Right renal cortex interstitium (tissue), 3 donors: ENCODE data around the gene CARMIL1. TPM values are rescaled to one million over a fixed set of nuclear protein-coding genes. Genes with fewer than 3 reads are reported as not detected.
"Not testable (repeated sequence)": the region's sequence is repeated elsewhere in the genome, so short reads cannot be mapped to it uniquely, and the experiment has no call there.

Experiments used
- DNase-seq, 3 donors: peaks; one replicate each; pipeline ENCODE4 v3.0.0-alpha.2; 2013; ENCODE audit warnings: low read depth in 3 of 3, low spot score in 2 of 3
- polyA plus RNA-seq, 3 donors: library from polyadenylated mRNA; unstranded; fragments of 120-200 nt; gene quantifications; one replicate each; pipeline ENCODE4 v1.2.1, GENCODE V29; 2013; ENCODE audit not compliant: insufficient read length in 3 of 3

Gene CARMIL1
- polyA plus RNA-seq, 3 donors, result 106 to 113 (median 109) TPM

- no peak for DNase-seq
Observed at GRCh38 chr6:25275436-25275835, 3.7 kb upstream of the CARMIL1 start.

DNA sequence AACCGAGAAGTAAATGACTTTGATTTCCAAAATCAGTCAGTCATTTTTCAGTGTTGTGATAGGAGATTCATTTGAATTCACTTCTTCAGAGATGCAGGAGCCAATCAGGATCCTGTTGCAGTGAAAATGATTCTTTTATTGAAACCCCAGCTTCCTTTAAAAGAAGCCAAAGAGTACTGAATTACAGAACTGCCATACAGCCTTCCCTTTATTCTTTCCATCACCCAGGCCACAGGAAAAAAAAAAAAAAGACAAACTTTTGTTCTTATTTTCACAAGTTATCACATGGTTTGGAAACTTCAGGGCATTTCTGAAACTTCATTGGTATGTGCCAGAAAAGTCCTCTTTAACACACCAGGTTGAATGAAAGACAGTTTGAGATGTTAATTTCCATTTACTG is 1.8 kb upstream of the CARMIL1 start:
- no peak for DNase-seq

DNA sequence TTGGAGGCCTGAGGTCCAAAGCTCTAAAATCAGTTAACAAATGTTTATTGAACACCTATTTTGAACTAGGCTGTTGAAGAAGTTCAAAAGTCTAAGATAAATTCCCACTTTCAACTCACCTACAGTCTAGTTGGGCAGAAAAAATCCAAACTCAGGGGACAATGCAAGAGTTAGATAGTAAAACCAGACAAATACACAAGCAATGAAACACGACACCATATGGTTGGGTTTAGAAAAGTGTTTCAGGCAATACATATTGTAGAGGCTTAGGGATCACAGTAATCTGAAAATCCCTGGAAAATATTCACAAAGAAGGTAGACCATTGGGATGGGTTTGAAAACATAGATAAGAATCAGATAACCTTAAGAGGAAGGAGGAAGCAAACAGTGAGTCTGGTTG is 1.3 kb upstream of the CARMIL1 start:
- DNase-seq, result no peak

- DNase-seq, result no peak
Observed at GRCh38 chr6:25278261-25278913, 787 bp upstream of the CARMIL1 start.

DNA sequence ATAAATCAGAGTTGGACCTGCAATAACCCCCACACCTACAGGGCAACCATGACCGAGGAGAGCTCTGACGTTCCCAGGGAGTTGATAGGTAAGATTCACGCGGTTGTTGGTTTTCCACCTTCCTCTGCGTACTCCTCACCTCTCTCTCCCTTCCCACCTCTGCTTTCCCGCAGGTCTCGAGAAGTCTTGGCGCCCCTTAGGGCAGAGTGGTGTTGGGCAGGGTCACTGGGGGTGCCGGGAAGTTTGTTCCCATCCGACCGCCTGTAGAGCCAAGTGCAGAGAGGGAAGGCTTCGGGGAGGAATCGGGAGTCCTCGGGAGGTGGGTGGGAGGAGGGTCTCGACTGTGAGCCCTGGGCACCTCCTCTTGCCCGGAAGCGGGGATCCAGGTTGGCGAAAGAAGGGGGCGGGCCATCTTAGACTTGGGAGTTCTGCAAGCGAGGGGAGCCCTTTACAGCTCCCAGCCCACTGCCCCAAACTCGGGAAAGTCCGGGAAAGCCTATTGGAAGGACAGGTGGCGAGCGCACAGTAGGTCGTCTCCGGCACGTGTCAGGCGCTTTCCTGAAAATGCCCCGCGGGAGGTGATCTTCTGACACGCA is 672 bp downstream of the CARMIL1 start:
- DNase-seq, result no peak

GRCh38 chr6:25280344-25281074 is 1.3 kb downstream of the CARMIL1 start:
- DNase-seq, result no peak

GRCh38 chr6:25286891-25287290 is 7.7 kb downstream of the CARMIL1 start:
- no peak for DNase-seq

GRCh38 chr6:25287941-25288340 is 8.8 kb downstream of the CARMIL1 start:
- DNase-seq, result no peak

GRCh38 chr6:25288518-25288917 is 9.3 kb downstream of the CARMIL1 start:
- DNase-seq, result no peak

DNA sequence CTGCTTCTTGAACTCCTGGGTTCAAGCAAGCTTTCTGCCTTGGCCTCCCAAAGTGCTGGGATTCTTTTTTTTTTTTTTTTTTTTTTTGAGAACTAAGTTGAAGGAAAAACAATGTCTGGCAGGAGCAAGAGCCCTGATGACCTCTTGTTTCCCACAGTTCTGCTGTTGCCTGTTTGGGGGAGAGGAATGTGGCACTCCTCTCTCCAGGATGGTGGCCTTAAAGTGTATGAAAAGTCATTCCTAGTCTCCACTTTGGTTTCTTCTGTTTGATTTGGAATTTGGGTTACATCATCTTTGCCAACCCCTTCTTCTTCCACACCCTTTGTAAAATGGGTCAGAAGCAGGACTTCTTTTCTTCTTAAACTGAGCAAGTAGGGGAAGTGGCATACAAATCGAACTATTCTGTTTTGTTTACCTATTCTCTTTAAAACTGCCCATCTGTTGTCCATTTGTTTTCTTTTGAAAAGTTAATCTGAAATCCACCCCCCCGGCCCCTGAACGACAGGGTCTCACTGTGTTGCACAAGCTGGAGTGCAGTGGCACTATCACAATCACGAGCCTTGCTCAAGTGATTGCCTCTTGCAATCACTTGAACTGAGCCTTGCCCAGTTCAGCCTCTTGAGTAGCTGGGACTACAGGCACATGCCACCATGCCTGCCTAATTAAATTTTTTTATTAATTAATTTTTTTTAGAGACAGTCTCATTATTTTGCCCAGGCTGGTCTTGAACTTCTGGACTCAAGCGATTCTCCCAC is 11.3 kb downstream of the CARMIL1 start:
- DNase-seq, result no peak

- no peak for DNase-seq
Observed at GRCh38 chr6:25292384-25292783, 13.2 kb downstream of the CARMIL1 start.

DNA sequence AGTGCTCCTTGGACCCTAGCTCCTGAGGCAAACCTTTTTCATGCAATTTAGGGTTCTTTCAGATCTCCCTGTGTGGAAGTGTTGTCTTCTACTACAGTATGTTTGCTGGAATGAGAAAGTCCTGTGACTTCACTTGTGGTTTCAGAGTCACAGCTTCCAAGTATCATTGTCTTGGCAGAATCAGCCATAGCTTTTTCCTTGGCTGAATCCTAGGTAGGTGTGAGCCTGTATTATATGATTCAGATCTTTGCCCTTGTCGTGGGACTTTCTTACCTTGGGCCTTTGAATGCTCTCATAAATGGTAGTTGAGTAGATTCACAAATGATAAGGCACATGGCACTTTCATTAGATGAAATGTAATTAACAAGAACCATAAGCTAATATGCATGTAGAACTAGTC is 16.5 kb downstream of the CARMIL1 start:
- DNase-seq, result no peak

- DNase-seq, result no peak
Observed at GRCh38 chr6:25296217-25296905, 17.2 kb downstream of the CARMIL1 start.

DNA sequence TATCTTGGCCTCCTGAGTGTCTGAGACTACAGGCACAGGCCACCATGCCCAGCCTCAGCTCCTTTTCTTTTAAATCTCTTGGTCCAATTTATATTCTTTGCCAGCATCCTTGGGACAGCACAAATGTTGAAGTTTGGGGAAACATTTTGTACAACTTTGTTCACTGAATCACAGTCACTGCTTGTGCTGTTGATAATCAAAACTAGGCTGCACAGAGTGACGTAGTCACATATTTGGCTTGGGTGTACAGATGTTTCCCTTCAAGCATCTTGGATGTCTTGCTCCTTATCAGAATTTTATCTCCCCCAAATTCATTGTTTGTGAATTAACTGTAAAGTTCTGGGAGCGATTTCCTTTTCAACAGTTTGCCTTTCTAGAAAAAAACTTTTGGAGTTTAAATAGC is 17.9 kb downstream of the CARMIL1 start:
- no peak for DNase-seq

- DNase-seq, result no peak
Observed at GRCh38 chr6:25297823-25298522, 18.8 kb downstream of the CARMIL1 start.

GRCh38 chr6:25298523-25298865 is 19.3 kb downstream of the CARMIL1 start:
- not testable (repeated sequence) for DNase-seq

DNA sequence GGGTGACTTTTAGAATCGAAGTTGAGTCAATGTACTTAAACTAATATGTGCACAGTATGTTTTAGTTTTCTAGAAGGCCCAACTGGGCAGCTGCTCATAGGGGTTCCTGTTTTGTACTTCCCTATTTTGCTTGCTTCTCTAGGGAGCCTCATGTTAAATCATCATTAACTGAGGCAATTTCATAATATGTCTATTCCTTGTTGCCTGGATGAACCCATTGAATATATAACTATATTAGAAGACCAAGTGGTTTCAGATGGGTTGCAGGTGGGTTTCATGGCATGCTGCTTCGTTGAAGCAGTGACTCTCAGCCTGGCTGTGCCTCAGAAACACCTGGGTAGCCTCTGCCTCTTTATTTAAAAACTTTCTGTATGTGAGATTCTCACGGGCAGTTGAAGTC is 22.2 kb downstream of the CARMIL1 start:
- no peak for DNase-seq

DNA sequence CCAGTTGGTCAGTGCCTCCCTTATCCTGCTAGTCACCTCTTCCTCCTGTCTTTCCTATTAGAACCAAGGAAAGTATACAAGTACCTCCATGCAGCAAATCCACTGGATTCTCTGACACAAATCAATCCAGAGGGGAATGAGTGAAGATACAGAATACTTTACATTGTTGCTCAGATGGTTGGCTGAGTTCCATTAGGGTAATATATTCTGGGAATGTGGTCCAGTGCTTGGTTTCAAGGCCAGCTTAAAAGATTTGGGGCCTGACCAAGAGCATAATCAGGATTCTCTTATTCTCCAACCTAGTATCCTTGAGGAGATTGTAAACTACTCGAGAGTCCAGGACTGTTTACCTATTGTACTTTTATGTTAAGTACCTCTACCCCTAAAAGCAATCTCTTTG is 23.0 kb downstream of the CARMIL1 start:
- DNase-seq, result no peak

DNA sequence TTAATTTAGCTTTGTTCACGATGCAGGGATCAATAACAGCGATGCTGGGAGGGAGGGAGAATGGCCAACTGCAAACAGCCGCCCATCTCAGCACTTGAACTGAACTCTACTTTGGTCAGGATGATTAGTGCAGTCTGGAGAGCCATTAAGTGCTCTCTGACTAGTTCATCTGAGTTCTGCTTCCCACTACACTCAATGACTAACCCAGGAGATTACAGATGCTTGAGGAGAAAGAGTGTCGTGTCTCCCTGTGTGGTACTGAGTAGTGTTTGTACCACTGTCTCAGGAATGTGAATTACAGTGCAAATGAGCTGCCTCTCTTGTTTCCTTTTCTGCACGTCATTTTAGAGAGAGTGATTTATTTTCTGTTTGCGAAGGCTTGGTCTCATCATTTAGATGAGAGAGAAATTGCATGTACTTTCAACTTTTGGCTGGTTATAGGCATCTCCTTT is 23.5 kb downstream of the CARMIL1 start:
- DNase-seq, result no peak

DNA sequence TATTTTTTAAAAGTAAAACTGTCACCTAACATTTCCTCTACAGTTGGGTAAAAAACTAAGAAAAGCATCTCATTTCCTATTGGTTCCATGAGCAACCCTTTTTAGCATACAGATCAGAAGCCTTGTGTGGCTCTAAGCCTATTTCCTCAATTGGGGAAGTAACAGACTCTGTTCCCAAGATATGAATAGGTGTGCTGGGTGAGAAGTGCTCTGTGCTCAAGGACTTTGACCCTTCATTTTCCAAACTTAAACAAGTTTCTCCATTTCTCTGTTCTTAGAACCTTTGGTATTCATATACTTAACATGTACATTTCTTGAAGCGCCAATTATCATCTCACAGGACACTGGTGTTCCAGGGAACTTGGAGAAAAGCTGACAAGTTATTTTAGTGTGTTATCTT is 24.1 kb downstream of the CARMIL1 start:
- no peak for DNase-seq
